Natural killer cell (primary cell): ENCODE results near the gene DDAH1. TPM values are rescaled to one million over a fixed set of nuclear protein-coding genes. Genes with fewer than 3 reads are reported as not detected.

Experiments
- ATAC-seq, 3 donors: fragments of 150-1000 bp in 2 of 3; fragments of 200-7000 bp in 1 of 3; cut with Tn5 transposase; 1 replicate in 1 of 3; 2 replicates in 2 of 3; pipeline ENCODE4 v1.10.0; 2021; ENCODE audit warnings: mild to moderate bottlenecking in 2 of 3, moderate library complexity in 2 of 3
- DNase-seq, 2 donors: peaks; one replicate each; pipeline versions ENCODE4 v3.0.0 to v3.0.0-alpha.2; 2013 to 2021; ENCODE audit warnings: mixed read lengths in 1 of 2
- H3K27ac ChIP-seq: one replicate; pipeline ENCODE4 v1.5.1; 2013; ENCODE audit warnings: mild to moderate bottlenecking, low read length
- H3K27me3 ChIP-seq: one replicate; pipeline ENCODE4 v1.6.1; 2013; ENCODE audit warnings: low read length; ENCODE audit not compliant: control insufficient read depth, insufficient read depth
- H3K36me3 ChIP-seq: one replicate; pipeline ENCODE4 v1.6.1; 2013; ENCODE audit warnings: low read length; ENCODE audit not compliant: control insufficient read depth, insufficient read depth
- H3K4me1 ChIP-seq: one replicate; pipeline ENCODE4 v1.6.1; 2013; ENCODE audit warnings: low read length; ENCODE audit not compliant: control insufficient read depth, insufficient read depth
- H3K4me3 ChIP-seq: one replicate; pipeline ENCODE4 v1.5.1; 2013; ENCODE audit warnings: low read length
- H3K9me3 ChIP-seq: one replicate; pipeline ENCODE4 v1.6.1; 2013; ENCODE audit warnings: low read length; ENCODE audit not compliant: control insufficient read depth, insufficient read depth
- H3K27ac Mint-ChIP-seq, 2 donors: one replicate each; pipeline ENCODE4 v1.8.0; 2022; ENCODE audit warnings: mild to moderate bottlenecking in 2 of 2, mixed read lengths in 2 of 2, moderate library complexity in 1 of 2
- H3K27me3 Mint-ChIP-seq, 2 donors: one replicate each; pipeline ENCODE4 v1.8.0; 2022; ENCODE audit warnings: low read depth in 2 of 2, mixed read lengths in 2 of 2
- H3K36me3 Mint-ChIP-seq: one replicate; pipeline ENCODE4 v1.8.0; 2022; ENCODE audit warnings: mixed read lengths
- H3K4me1 Mint-ChIP-seq, 2 donors: one replicate each; pipeline ENCODE4 v1.8.0; 2022; ENCODE audit warnings: mixed read lengths in 2 of 2
- H3K4me3 Mint-ChIP-seq: one replicate; pipeline ENCODE4 v1.8.0; 2022; ENCODE audit warnings: mild to moderate bottlenecking, moderate library complexity, mixed read lengths
- H3K9me3 Mint-ChIP-seq, 2 donors: one replicate each; pipeline ENCODE4 v1.8.0; 2022; ENCODE audit warnings: mixed read lengths in 2 of 2
- CTCF ChIP-seq: fragments of 200-600 bp; IDR thresholded peaks from one replicate; pipeline ENCODE4 v1.8.0; 2022; ENCODE audit warnings: antibody characterized with exemption
- WGBS: methylation state at CpG from one replicate; pipeline ENCODE4 v1.1.7; 2013; ENCODE audit warnings: missing lambda C conversion rate; ENCODE audit not compliant: insufficient coverage; 5-methylcytosine and 5-hydroxymethylcytosine counted together
- intact Hi-C: fragments of 100-400 bp; cut with micrococcal nuclease; formaldehyde crosslinking; loops from one replicate; pipeline ENCODE4 v1.14.2; 2022
- total RNA-seq, 4 donors: library from RNA; stranded (reverse); fragments of 120-200 nt in 1 of 4; gene quantifications; one replicate each; pipeline versions ENCODE4 v1.2.3 to v1.2.4, GENCODE V29; 2013 to 2022

Gene DDAH1
- total RNA-seq, 3 donors from 2014 or later (not counting 1 experiment from before 2014, with no cell fraction given), result 0.07 to 0.20 TPM; not detected in 1

GRCh38 chr1:85314726-85315125 lies 150.2 kb downstream of the DDAH1 start:
- Histone ChIP-seq H3K4me3 (no peak overlapping the region), H3K36me3 (no peaks in the 10 kb centered on the region), H3K4me1 (no peaks in the 10 kb centered on the region), H3K27me3 (peaks cover 24% of the 10 kb centered on the region), H3K9me3 (no peaks in the 10 kb centered on the region), H3K27ac (no peak overlapping the region)
- no peak for ATAC-seq
- intact Hi-C loops, result no loop called here
- no peaks in the 10 kb centered on the region for H3K9me3 Mint-ChIP-seq
- H3K4me3 Mint-ChIP-seq, result no peak overlapping the region
- H3K27me3 Mint-ChIP-seq, result peaks cover 55 to 85% of the 10 kb centered on the region in 2 donors
- DNase-seq, result no peak
- no peak overlapping the region for H3K27ac Mint-ChIP-seq
- no peaks in the 10 kb centered on the region for H3K4me1 Mint-ChIP-seq
- TF ChIP-seq CTCF, result no peak
- no peaks in the 10 kb centered on the region for H3K36me3 Mint-ChIP-seq

GRCh38 chr1:85313888-85314696 lies 150.9 kb downstream of the DDAH1 start:
- no peak for ATAC-seq
- Mint-ChIP-seq H3K4me3 (no peak overlapping the region), H3K36me3 (no peaks in the 10 kb centered on the region), H3K27me3 (peaks cover 55 to 85% of the 10 kb centered on the region in 2 donors), H3K9me3 (no peaks in the 10 kb centered on the region), H3K4me1 (no peaks in the 10 kb centered on the region), H3K27ac (no peak overlapping the region)
- TF ChIP-seq CTCF, result no peak
- Histone ChIP-seq H3K4me3 (no peak overlapping the region), H3K36me3 (no peaks in the 10 kb centered on the region), H3K4me1 (no peaks in the 10 kb centered on the region), H3K27ac (no peak overlapping the region), H3K27me3 (peaks cover 22% of the 10 kb centered on the region), H3K9me3 (no peaks in the 10 kb centered on the region)
- no peak for DNase-seq
- 84% methylated on average over 3 of the region's 3 CpGs for WGBS
- intact Hi-C loops, result no loop called here

GRCh38 chr1:85311818-85312217 lies 153.1 kb downstream of the DDAH1 start:
- Histone ChIP-seq H3K27me3 (peaks cover 25% of the 10 kb centered on the region), H3K4me1 (peaks cover 7% of the 10 kb centered on the region), H3K9me3 (no peaks in the 10 kb centered on the region), H3K36me3 (no peaks in the 10 kb centered on the region), H3K27ac (no peak overlapping the region), H3K4me3 (no peak overlapping the region)
- TF ChIP-seq CTCF, result no peak
- Mint-ChIP-seq H3K4me1 (peaks cover 5 to 11% of the 10 kb centered on the region in 2 donors), H3K4me3 (no peak overlapping the region), H3K9me3 (no peaks in the 10 kb centered on the region), H3K36me3 (no peaks in the 10 kb centered on the region), H3K27me3 (peaks cover 51 to 84% of the 10 kb centered on the region in 2 donors), H3K27ac (no peak overlapping the region)
- intact Hi-C loops, result no loop called here
- no peak for DNase-seq
- no peak for ATAC-seq
- 64% methylated on average over 2 of the region's 2 CpGs for whole genome bisulfite sequencing
